GM21737 (cell line): Measurements from ENCODE around the gene VPS36.
"Not testable (repeated sequence)": the region's sequence is repeated elsewhere in the genome, so short reads cannot be mapped to it uniquely, and the experiment has no call there.

ENCODE experiments used
- ATAC-seq: cut with Tn5 transposase; IDR thresholded peaks from one replicate; pipeline ENCODE4 v1.9.1; 2021; ENCODE audit warnings: mild to moderate bottlenecking, moderate library complexity; ENCODE audit not compliant: unreplicated experiment

Gene VPS36, protein sequence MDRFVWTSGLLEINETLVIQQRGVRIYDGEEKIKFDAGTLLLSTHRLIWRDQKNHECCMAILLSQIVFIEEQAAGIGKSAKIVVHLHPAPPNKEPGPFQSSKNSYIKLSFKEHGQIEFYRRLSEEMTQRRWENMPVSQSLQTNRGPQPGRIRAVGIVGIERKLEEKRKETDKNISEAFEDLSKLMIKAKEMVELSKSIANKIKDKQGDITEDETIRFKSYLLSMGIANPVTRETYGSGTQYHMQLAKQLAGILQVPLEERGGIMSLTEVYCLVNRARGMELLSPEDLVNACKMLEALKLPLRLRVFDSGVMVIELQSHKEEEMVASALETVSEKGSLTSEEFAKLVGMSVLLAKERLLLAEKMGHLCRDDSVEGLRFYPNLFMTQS

DNA sequence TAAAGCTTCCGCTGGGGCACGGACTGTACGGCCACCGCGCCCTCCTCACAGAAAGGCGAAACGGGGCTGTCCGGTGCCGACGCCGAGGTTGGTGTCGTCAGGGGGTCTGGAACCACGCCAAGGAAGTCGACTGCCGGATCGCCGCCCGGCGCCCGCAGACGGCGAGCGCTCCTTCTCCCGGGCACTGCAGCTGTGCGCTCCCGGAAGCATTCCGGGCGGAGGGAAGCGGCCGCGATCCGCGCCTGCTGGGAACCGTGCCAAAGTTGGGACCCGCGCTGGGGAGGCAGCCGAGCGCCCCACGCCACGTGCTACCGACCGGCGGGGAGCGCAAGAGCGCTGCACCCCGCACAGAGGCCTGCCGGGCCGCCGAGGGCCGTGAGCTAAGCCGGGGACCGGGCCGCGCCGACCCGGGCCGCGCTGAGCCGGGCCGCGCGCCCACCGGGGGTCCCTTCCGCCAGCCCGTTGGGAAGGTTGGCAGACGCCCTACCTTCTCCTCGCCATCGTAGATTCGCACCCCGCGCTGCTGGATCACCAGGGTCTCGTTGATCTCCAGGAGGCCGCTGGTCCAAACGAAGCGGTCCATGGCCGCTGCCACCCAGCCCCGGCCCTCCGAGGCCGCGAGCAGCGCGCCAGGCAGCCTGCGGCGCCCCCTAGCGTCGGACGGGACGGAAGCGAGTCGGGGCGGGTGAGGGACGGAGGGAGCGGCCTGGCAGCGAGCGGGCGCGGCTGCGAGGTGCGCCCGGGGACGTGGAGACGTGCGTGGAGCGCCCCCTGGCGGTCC is at the start of gene VPS36:
TSS of gene VPS36 (minus strand) at position 623 of the 781 bp plus-strand sequence. CDS start at position 583, 40 bp downstream.
- peak; percentile 61 for ATAC-seq

DNA sequence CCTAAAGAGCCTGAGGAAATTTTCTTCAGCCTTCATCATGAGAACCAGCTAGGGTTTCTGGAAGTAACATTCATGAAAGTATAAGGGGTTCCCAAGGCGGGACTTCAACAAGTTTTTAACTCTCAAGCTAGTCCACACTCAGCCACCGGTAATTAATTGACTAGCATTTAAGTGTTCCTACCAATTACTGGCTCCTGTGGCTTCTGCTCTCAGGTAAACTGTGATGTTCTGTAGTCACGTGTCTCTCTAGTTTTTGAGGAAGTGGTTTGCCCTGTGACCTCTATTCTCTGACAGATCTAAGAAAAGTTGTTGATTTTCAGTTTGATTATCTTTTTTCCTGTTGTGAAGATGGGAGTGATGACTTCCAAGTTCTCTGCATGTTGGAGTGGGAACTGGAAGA is 47.5 kb upstream of the VPS36 start:
- ATAC-seq, result not testable (repeated sequence)

DNA sequence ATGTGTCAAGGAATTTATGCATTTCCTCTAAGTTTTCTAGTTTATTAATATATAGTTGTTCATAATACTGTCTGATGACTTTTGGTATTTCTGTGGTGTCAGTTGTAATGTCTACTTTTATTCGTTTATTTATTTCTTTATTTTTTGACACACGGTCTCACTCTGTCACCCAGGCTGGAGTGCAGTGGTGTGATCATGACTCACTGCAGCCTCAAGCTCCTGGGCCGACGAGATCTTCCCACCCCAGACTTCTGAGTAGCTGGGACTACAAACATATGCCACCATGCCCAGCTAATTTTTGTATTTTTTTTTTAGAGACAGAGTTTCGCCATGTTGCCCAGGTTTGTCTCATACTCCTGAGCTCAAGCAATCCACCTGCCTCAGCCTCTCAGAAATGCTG is 43.8 kb upstream of the VPS36 start:
- ATAC-seq, result not testable (repeated sequence)

DNA sequence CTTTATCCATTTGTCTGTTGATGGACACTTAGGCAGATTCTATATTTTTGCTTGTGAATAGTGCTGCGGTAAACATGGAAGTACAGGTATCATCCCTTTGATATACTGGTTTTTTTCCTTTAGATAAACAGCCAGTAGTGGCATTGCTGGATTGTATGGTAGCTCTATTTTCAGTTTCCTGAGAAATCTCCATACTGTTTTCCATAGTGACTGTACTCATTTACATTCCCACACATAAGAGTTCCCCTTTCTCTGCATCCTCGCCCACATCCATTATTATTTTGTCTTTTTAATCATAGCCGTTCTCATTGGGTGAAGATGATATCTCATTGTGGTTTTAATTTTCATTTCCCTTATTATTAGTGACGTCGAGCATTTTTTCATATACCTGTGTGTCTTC is 40.6 kb upstream of the VPS36 start:
- ATAC-seq, result not testable (repeated sequence)

DNA sequence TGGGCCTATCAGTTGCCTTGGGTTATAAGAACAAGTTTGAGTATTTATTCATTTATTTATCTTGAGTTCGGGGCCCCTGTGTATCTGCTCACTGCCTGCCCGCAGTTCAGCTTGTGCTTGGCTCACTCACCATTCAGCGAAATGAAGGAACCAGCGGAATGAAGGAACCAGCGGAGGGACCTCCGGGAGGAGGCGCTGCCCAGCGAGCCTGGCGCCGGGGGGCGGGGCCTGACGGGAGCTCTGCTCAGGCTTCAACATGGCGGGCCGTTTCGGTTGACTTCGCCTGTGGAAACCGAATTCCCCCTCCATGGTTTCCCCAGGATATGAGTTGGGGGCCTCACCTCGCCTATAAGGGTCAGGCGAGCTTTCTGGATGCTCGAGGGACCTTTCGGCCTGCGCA is 38.3 kb upstream of the VPS36 start:
- ATAC-seq, result not testable (repeated sequence)

DNA sequence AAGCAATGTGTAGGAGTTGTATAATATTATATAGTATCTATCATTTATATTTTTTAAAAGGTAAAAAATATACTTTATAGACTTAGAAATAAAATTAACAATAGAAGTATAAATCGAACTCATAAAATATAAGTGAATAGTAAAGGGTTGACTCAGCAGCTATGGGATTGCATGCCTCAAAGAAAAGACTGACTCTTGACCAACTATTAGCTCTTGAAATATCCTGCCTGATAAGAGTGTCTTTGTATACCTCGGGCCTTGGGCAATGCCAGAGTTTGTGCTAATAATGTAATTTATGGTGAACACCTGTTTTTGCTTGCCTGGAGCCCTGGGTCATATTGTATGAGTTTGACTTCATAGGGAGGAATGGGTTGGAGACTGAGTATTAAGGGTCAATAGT is 36.6 kb upstream of the VPS36 start:
- not testable (repeated sequence) for ATAC-seq

DNA sequence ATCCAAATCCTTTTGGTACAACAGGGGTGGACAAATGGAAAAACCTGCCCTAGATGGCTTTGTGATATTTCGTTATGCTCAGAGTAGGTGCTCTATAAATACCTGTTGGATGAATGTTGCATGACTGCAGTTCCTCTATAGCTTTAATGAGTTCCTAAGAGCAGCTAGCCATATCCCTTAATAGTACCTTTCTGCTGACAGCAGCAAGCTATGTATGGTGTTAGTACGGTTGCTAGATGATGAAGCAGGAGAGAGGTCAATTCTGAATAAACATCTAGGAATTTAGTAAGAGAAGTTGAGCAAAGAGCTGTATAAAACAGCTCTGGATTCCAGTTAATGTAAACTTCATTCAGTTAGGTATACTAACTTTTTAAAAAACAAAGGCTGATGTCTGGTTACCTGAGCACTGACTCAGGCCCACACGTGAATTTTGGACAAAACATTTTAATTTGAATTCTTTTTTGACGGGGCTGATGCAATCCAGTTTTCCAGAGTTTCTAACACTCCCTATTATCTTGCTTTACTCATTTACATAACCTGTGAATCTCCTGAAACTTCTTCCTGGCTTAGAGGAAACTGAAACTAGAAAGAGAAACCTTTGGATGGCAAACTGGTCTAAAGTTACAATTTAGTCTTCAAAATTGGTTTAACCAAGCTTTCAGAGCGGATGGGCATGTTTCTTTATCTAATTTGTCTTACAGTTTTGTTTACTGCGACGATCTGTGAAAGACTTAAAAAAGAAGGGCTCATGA is 30.4 kb upstream of the VPS36 start:
- ATAC-seq, result not testable (repeated sequence)

DNA sequence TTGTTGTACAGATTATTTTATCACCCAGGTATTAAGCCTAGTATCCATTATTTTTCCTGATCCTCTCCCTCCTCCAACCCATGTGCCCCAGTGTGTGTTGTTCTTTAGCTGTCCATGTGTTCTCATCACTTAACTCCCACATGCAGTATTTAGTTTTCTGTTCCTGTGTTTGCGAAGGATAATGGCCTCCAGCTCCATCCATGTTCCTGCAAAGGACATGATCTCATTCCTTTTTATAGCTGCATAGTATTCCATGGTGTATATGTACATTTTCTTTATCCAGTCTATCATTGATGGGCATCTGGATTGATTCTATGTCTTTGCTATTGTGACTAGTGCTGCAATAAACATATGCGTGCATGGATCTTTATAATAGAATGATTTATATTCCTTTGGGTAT is 18.1 kb upstream of the VPS36 start:
- ATAC-seq, result not testable (repeated sequence)

DNA sequence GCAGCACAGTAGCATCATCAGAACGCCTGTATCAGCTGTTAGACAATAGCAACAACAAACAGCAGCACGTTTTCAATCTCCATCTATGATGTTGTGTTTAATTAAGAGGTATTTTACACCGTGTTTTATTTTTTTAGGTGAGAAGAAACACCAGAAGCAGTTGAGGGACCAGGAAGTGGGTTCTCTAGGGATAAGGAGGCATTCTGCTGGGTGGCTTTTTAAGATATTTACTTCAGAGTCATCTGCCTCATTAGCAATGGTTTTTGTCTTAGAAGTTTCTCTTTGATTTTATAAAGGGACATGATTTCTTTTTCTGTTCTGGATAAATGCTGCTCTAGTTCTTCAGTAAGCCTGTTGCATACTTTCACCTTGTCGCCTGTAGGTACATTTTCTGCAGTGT is 13.1 kb upstream of the VPS36 start:
- ATAC-seq, result no peak

DNA sequence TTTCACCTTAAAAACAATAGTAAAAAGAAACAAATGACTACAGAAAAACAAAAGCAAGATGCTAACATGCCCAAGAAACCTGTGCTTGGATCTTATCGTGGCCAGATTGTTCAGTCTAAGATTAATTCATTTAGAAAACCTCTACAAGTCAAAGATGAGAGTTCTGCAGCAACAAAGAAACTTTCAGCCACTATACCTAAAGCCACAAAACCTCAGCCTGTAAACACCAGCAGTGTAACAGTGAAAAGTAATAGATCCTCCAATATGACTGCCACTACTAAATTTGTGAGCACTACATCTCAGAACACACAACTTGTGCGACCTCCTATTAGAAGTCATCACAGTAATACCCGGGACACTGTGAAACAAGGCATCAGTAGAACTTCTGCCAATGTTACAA is 10.8 kb upstream of the VPS36 start:
- no peak for ATAC-seq

DNA sequence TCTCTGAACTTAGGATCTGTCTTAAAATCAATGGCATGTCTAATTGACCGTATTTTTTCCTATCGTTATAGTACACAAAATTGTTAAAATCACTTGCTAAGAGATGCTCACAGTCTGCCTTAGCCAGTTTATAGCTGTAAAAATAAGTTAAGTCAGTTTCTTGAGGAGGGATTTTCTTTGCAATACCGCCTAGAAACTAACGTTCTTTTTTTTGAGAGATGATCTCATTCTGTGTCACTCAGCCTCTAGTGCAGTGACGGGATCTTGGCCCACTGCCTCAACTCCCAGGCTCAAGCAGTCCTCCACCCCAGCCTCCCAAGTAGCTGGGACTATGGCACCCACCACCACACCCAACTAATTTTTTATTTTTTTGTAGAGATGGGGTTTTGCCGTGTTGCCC is 9.2 kb upstream of the VPS36 start:
- ATAC-seq, result no peak

DNA sequence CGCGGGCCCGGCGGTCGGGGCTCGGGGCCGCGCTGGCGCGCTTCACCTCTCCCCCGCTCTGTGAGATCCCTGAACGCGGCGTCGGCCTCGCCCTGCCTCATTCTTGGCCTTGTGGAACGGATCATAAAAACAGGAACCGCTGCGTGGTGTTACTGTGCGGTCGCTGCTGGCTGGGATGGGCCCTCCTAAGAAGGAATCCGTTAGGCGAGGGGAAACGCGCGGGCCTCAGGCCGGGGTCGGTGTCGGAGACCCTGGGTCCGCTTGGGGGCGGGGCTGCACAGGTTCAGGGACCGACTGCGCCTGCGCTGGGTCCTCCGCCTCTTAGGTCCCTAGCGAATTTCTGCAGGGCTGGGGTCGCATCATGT is 5.2 kb upstream of the VPS36 start:
- ATAC-seq, result peak; percentile 38

DNA sequence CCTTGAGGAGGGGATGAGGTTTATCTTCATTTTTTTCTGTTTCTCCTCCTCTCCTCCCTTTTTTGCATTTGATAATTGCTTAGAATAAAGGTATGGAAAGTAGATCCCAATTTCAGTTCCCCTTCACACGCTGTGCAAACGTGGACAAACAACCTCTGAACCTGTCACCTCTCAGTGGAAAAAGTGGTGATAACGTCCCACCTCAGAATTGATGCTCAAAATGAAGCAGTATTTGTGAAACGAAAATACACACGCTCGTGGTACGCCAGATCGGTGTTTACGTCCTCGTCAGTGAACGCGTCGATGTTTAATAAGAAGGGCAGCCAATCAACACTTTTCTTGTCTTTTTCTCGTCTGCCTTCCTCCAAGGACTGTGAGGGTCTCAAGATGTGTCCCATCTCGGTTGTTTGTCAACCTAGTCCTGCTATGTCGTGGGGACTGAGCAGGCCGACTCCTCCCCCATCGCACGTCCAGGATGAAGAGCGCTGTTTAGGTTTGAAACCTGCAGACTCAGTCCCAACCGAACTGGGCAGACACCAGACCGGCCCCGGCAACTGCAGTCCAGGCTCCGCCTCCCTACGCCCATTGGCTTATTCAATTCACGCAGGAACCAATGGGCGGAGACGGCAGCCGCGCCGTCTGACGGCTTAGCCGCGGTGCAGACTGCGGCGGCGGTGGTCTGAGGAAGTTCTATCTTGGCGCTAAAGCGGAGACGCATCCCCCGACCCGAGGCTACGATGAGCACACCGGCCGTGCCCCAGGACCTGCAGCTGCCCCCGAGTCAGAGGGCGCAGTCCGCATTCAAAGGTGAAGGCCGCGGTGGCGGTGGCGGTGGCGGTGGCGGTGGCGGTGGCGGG is 4.6 kb upstream of the VPS36 start, which contains the start of gene CKAP2:
TSS of gene CKAP2 (plus strand) at position 659 of the 857 bp plus-strand sequence. CDS start at position 738, 79 bp downstream.
- ATAC-seq, result peak; percentile 77

DNA sequence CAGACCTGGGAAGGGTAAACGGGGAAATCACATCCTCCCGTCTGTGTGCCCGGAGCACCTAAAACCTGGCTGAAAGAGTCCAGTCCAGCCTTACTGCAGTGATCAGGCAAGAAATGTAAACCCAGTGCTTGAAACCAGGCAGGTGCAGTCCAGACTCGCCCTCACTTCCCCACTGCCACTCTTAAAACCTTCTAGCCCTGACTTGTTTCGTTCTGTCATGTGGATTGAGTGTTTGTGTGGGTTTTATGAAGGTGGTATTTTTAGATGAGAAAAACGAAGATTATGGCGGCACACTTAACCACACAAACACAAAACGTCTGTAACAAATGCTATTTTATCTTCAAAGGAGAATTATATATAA is 4.0 kb upstream of the VPS36 start:
- ATAC-seq, result peak; percentile 20

DNA sequence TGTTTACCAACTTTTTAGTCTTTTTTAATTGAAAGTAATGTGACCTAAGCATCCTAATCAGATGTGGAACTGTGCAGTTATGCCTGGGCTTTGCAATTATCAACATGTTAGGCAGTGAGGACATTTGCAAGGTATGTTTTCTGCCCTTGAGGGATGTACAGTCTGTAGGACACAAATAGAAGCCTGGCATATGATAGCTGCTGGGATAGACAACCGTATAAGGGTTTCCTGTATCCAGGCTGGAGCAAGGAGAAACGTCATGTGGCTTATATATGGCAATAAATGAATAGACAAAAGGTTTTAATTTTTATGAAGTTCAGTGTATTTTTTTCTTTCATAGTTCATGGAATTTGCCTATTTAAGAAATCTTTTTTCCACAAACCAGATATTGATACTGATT is 2.0 kb upstream of the VPS36 start:
- no peak for ATAC-seq

DNA sequence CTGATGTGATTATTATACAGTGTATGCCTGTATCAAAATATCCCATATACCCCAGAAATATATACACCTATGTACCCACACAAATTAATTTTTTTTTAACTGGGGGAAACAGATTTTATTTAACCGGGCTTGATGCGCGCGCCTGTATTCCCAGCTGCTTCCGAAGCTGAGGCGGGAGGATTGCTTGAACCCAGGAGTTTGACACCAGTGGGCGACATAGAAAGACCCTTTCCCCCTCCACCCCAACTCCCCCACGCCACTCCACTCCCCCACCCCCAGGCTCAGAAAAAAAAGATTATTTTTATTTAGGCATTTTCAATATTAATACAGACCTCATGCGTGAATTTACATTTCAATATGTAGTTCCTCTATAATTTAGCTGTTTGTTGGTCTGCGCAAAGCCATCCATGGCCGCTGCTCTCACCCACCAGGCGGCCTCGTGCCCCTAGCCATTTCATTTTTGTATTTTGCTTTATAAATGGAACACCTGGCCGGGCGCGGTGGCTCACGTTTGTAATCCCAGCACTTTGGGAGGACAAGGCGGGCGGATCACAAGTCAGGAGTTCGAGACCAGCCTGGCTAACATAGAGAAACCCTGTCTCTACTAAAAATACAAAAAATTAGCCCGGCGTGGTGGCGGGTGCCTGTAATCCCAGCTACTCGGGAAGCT is 836 bp upstream of the VPS36 start:
- no peak for ATAC-seq

DNA sequence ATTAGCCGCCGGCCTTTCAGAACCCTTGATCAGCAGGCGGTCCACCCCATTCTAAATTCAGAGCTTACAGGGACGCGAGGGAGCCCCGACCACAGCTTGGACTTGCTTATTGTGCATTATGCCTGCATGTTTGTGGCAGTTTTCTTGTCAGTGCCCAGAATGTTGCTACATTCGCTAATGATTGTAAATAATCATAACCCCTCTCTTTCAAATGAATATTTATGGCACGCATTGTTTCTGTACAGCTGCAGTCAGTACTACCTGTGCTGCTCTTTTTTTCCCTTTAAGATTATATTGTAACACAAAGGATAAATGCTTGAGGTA is 321 bp upstream of the VPS36 start:
- ATAC-seq, result no peak

DNA sequence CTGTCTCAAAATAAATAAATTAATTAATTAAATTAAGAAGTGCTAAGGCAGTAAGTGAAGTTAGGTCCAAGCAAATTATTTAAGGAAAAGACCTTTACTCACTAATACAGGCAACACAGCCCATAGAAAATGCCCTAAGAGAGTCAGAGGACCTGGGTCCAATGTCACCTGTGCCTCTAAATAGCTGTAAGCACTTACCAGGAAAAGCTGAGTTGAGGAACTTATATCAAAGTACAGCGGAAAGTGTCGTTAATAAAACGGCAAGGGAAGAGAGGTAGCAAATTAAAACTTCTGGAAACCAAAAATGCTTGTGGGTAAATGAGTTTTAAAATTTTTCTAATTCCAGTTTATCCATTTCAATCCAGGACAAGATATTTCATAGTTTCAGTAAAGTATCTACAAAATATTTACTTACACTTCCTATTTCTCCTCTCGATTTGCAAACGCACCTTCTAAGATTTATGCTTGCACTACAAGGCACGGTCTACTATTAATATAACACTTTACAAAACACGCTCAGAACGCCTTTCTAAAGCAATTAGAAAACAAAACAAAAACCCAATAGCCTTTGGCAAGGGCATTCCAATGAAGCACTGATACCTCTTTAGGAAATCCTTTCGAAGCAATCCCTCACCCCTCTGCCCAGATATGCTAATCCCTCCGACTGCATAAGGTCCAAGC is 963 bp downstream of the VPS36 start:
- ATAC-seq, result no peak

DNA sequence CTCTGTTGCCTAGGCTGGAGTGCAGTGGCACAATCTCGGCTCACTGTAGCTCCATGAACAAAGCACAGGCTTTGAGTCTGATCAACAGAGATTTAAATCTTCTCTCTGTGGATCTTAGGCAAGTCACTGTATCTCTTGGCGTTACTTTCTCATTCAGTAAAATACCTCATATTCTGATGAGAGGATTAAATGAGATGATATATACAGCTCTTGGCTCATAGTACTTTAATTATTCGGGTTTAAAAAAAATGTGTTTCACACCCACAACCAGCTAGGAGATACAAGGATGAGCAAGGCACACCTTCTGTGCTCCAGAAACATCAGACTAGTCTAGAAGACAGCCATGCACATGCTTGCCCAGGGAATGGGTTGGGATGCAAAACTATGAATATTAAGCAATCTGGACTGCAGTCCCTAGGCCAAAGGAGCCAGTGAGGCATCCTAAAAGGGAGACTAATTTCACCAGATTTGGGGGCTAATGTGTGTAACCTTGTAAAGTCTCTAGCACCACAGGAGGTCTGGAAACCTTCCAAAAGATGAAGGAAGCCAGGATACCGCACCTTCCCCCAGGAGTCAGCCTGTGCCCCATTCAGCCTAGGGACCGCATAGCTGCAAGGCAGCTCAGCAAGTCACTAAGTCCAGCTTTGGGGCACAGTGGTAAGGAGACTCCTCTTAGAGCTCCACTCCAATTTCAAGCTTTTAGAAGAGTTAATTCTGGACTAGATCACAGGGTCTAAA is 2.5 kb downstream of the VPS36 start:
- ATAC-seq, result no peak
